ENCODE data around the gene IL26.

Gene IL26, protein sequence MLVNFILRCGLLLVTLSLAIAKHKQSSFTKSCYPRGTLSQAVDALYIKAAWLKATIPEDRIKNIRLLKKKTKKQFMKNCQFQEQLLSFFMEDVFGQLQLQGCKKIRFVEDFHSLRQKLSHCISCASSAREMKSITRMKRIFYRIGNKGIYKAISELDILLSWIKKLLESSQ

GRCh38 chr12:68225576-68226476 lies at the start of gene IL26:
IL26 (minus strand) TSS chr12:68225810; CDS start chr12:68225756, 54 bp downstream.
- DNase-seq = no peak

DNA sequence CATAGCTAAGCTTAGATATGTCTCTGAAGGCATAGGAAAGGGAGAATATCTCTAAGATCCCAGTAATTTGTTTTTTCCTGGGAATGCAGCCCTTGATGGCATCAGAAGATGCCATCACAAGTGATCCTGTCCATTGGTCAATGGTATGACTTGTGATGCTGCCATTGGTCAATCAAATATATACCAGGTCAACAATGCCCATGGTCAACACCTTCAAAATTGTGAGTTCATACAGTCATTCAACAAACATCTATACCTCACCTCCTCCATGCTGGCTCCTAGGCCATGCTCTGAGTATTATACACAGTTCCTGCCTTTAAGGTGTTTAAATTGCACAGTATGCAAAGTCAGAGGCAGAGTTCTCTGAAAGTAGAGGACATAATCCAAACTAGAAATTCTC lies 47.1 kb upstream of the IL26 start:
- no peak for DNase-seq

DNA sequence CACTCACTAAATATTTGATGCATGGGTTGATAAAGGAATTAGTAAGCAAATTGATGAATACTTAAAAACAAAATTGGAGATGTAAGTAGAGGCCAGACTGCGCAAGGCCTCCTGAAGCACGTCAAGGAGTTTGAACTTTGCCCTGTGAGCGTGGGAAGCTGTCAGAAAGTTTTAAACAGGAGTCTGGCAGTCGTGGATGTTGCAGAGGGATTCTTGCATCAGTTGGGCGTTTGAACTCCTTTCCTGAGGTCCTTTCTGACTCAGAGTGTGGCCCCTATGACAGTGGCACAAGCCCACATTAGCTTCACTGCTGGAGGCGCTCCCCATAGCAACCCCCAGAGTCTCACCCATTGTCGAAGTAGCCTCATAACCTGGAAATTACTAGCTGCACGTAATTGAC lies 45.7 kb upstream of the IL26 start:
- DNase-seq = no peak

- no peak for DNase-seq
These were observed 44.7 kb upstream of the IL26 start for GRCh38 chr12:68270358-68270757.

GRCh38 chr12:68269779-68270178 lies 44.2 kb upstream of the IL26 start:
- DNase-seq = no peak

GRCh38 chr12:68268967-68269366 lies 43.4 kb upstream of the IL26 start:
- no peak for DNase-seq

DNA sequence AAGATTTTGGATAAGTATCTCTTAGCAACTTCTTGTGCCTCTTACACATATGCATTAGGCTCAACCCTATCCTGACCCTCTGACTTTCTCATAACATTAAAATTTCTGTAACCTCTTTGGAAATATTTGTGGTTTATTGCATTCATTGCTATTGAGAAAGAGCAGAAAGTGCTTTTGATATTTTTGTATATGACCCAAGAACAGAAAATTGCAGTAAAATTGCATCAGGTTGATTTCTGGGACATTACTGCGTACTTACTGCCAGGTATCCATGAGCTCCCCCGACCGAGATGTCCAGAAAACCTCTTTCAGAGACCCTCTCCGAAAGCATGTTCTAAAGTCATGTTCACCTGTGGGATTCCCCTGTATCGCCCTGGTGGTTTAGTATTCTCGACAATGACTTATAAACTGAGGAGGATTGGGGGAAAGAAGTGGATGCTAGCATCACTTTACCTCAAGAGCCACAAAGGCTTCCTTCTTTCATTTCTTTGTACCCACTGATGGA lies 42.3 kb upstream of the IL26 start:
- DNase-seq = no peak

GRCh38 chr12:68264857-68265256 lies 39.2 kb upstream of the IL26 start:
- no peak for DNase-seq

GRCh38 chr12:68264158-68264855 lies 38.7 kb upstream of the IL26 start:
- DNase-seq = no peak

DNA sequence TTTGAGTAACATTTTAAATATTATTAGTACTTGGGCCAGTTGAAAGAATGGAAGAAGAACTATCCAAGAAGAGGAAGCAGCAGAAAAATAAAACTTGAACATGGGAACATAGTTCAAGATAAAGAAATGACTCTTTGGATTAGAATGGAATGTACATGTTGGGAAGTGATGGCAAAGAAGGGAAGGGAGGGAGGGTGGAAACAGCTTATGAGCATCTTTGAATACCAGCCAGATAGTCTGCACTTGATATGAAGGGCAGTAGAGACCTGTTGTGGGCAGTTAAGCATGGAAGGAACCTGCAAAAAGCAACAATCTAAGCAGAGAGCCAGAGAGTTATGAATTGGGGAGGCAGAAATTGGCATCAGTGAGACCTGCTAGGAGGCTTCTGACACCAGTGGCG lies 37.8 kb upstream of the IL26 start:
- DNase-seq = no peak

DNA sequence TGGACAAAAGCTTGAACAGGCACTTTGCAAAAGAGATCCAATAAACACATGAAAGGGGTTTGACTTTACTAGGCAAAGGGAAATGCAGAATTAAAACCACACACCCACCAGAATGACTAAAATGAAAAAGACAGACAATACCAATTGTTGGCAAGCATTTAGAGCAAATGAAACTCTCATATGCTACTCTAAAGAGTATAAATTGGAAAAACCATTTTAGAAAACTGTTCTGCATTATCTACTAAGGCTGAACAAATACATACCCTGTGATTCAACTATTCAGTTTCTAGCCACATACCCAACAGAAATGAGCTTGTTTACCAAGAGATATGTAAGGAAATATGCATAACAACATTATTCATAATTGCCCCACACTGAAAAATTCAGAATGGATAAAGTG lies 36.3 kb upstream of the IL26 start:
- no peak for DNase-seq

- no peak for DNase-seq
These were observed 34.5 kb upstream of the IL26 start for GRCh38 chr12:68260153-68260552.

DNA sequence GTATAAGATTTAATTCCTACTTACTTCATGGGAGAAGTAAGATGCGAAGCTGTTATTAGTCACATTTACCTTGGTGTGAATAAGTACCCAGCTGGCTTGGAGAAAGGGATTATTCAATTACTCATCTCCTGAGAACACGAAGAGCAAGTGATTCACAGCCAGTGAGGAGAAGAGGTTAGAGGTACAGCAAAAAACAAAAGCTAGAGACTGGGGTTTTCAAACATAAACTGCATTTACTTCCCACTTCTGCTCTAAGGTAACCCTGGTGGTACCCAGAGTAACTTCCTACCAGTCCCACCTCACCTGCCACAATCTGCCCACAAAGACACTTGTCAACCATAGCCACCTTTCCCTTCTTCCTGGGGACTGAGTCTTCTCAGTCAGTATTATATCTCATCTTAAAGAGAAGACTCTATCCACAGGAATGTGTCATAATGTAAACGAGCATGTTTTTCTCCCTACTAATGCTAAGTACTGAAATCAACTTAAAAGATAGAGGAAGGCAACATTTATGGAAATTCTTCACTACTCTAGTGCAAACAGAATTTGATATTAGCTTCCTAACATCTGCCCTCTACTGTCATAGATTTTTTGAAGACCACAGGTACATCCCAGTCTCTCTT lies 33.8 kb upstream of the IL26 start:
- DNase-seq = no peak

DNA sequence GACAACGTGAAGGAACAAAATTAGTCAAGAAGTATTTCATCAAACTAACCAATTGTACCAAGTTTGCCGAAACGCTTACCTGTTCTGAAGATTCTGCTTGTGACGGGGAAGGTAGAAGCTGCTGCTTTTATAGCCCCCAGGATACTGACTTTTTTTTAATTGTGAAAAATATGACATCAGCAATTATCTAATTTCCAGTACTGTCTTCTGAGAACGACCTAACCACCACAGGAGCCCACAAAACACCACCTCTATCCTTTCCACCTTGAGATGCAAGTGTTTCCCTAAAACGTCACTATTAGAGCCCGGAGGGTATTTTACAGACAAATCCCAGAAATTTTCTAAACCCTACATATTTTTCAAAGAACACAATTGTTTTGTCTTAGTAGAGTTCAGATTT lies 27.9 kb upstream of the IL26 start, which contains the start of gene IL22:
IL22 (minus strand) TSS at position 101 of the 400 bp plus-strand sequence. CDS start 156 bp downstream, outside the sequence.
- no peak for DNase-seq

DNA sequence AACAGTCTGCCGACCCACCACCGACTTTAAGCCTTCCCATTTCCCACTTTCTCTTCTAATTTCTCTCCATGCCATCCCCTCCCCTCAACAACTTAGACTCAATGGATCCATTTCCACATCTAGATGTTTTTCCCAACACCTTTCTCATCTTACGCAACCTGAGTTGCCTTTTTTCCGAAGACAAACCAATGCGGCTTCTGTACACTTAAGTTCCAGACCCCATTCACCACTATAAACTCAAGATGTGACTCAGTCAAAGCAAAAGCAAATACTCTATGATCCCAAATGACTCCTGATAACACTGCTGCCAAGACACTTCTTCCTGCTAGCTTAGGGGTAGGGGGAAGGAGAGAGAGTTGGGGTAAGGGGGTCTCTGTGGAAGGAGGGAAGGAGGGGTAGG lies 26.5 kb upstream of the IL26 start:
- no peak for DNase-seq

DNA sequence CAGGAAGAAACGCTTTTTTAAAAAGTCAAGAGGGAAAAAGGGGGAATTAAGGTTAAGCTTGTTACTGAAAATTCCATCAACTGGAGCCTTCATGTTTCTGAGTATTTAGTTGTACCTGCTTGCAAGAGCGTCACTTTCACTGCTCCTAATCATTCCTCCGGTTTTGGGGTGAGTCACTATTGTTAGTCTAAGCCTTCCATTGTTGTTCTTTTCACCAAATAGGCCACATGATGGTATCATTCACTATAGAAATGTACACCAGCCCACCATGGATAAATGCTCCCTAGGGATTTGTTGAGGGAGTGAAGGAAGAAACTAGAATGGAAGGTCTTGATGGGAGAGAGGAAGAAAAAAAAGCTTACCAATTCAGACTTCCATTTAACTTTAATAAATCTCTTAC lies 24.8 kb upstream of the IL26 start:
- no peak for DNase-seq

DNA sequence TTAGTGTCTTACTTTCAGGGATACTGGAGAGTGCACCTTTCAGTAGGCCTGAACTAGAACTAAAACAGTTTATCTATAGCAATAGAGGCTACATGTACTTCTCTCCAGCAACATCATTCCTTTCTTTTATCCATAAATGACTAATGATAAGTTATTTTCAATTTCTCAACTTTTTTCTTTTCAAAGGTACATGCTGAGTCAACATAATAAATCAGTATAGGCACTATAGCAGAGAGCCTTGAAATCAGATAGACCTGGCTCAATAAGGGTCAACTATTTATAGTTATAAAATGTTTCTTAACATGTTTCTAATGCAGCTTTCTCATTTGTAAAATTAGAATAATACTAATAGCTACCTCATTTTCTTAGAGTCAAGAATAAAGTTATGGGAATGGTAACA lies 22.2 kb upstream of the IL26 start:
- DNase-seq = no peak

- DNase-seq = no peak
These were observed 20.7 kb upstream of the IL26 start for GRCh38 chr12:68246350-68246749.

GRCh38 chr12:68245180-68246021 lies 19.8 kb upstream of the IL26 start:
- DNase-seq = no peak

- DNase-seq = no peak
These were observed 17.2 kb upstream of the IL26 start for GRCh38 chr12:68242777-68243176.

DNA sequence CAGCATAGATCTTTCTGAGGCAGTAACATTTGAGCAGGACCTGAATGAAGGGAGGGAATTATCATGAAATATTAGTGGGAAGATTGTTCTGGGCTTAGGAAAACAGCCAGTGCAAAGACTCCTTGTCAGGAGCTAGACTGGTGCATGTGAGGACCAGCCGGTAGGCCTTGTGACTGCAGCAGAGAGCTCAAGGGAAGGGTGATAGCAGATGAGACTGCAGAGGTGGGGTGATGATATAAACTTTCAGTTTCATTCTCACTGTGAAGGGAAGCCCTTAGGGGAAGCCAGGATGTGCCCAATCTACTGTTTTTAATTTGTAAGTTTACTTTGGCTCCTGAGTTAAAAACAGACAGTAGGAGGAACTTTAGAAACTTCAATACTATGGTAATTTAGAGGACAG lies 15.4 kb upstream of the IL26 start:
- DNase-seq = no peak

- DNase-seq = no peak
These were observed 14.5 kb upstream of the IL26 start for GRCh38 chr12:68240079-68240478.

All from SW 1271 (cell line).